ENCODE measurements around the gene C15orf39. TPM values are rescaled to one million over a fixed set of nuclear protein-coding genes. Genes with fewer than 3 reads are reported as not detected.
"Not testable (repeated sequence)": the region's sequence is repeated elsewhere in the genome, so short reads cannot be mapped to it uniquely, and the experiment has no call there.

The C15orf39 gene
- total and polyA plus RNA-seq, 9 of the 15 experiments (the other 6 are each of a cell fraction or from before 2014, with no cell fraction given) = 0.31 to 29.8 (median 4.4) TPM

GRCh38 chr15:75166489-75167063 is 35.1 kb upstream of the C15orf39 start:
- H3K4me3 ChIP-seq; H4K20me1 ChIP-seq (replicated peaks; ENCODE audit: control insufficient read depth, insufficient read depth, low read length); DNase-seq (ENCODE audit: extremely low read depth in 1 of 4, low spot score in 3 of 4); H3K9me1 ChIP-seq (ENCODE audit: control insufficient read depth, insufficient read depth, low read length); BruUV-seq (replicated peaks); ATAC-seq; H3K9ac ChIP-seq (ENCODE audit: insufficient read depth in 1 of 2, low read depth in 2 of 2, low read length in 2 of 2); H3K4me2 ChIP-seq (ENCODE audit: insufficient read depth, low read length); H3K79me2 ChIP-seq (ENCODE audit: control insufficient read depth, insufficient read depth, low read length); in situ Hi-C loops (cut with MboI); CTCF ChIA-PET (ENCODE audit: low intra/inter-chr PET ratio); H3K36me3 ChIP-seq (ENCODE audit: control insufficient read depth, insufficient read depth, low read length); intact Hi-C loops (cut with micrococcal nuclease); H3K9me3 ChIP-seq (replicated peaks; ENCODE audit: control insufficient read depth, insufficient read depth, low read depth, low read length); H3K27ac ChIP-seq (ENCODE audit: extremely low read depth, low read depth, low read length); H2AFZ ChIP-seq (ENCODE audit: low read depth, low read length); H3K27me3 ChIP-seq (ENCODE audit: control insufficient read depth in 2 of 2, insufficient read depth in 2 of 2, low read length in 2 of 2); TF ChIP-seq ID3 (CRISPR knock-in tag; IDR thresholded peaks at IDR 0.05); NR2C1 (IDR thresholded peaks at IDR 0.05): not testable (repeated sequence)
- POLR2A ChIA-PET = interaction anchor here (1.5 to 2.6 kb wide), 2 partner anchors 11 to 37 kb away, joined by 6 read pairs; no protein-coding TSS in a partner anchor
- WGBS (ENCODE audit: insufficient coverage, low coverage, missing lambda C conversion rate) = 61% methylated on average over 8 of the region's 8 CpGs
- peaks cover 13 to 45% of the 10 kb centered on the region in 2 experiments for H3K4me1 ChIP-seq (replicated peaks in 1 of 2; ENCODE audit: control insufficient read depth in 2 of 2, insufficient read depth in 2 of 2, low read length in 2 of 2)
- peak; percentile 42 for FAIRE-seq
- TF ChIP-seq TAL1 (IDR thresholded peaks at IDR 0.05) (peak; percentile 65), CBFA2T2 (conservative IDR thresholded peaks at IDR 0.05) (peak; percentile 68), NCOA1 (IDR thresholded peaks at IDR 0.05; ENCODE audit: low read depth) (peak; percentile 43; the same call in 1 of the 2 replicates), NCOR1 (IDR thresholded peaks at IDR 0.05) (peak; percentile 89), MEF2D (tag; conservative IDR thresholded peaks at IDR 0.05; ENCODE audit: low read depth) (peak; percentile 81), ARID1B (IDR thresholded peaks at IDR 0.05) (peak; percentile 82), SMARCE1 (IDR thresholded peaks at IDR 0.05) (peak; percentile 57; the same call in 1 of the 2 replicates), ID3 (tag; IDR thresholded peaks at IDR 0.05) (peak; percentile 87), DPF2 (IDR thresholded peaks at IDR 0.05) (peak; percentile 48), TEAD1 (CRISPR knock-in tag; IDR thresholded peaks at IDR 0.05) (peak in 1 of 2 experiments; percentile 73; a peak in 2 of 4 replicates), CBFA2T3 (IDR thresholded peaks at IDR 0.05) (peak; percentile 79), AFF1 (IDR thresholded peaks at IDR 0.05; ENCODE audit: low read depth in 1 of 2, partially characterized antibody in 2 of 2) (peak in 1 of 2 experiments; percentile 30), EP300 (IDR thresholded peaks at IDR 0.05; ENCODE audit: low read length) (peak; percentile 41), NR2C1 (tag; IDR thresholded peaks at IDR 0.05) (0 out of 2 replicates have a peak, but pooled peaks have one; percentile 32), FOSL1 (tag; conservative IDR thresholded peaks at IDR 0.05) (peak; percentile 28; the same call in 1 of the 2 replicates), SMARCA4 (IDR thresholded peaks at IDR 0.05) (peak; percentile 30; the same call in 1 of the 2 replicates), MEF2A (IDR thresholded peaks at IDR 0.05; ENCODE audit: control insufficient read depth, low read depth, low read length) (0 out of 2 replicates have a peak, but pooled peaks have one; percentile 28), HDAC3 (IDR thresholded peaks at IDR 0.05; ENCODE audit: borderline replicate concordance, partially characterized antibody) (peak; percentile 88), NFIC (IDR thresholded peaks at IDR 0.05) (peak; percentile 41), TCF3 (CRISPR knock-in tag; IDR thresholded peaks at IDR 0.05) (peak; percentile 74)
